Naive thymus-derived CD4-positive, alpha-beta T cell (primary cell): Measurements from ENCODE around the gene STX12. TPM values are rescaled to one million over a fixed set of nuclear protein-coding genes. Genes with fewer than 3 reads are reported as not detected.
A peak's percentile ranks its signal among the peaks of the same experiment; 100 is the strongest.

ENCODE experiments used
- ATAC-seq: fragments of 150-1000 bp; cut with Tn5 transposase; 2 replicates; pipeline ENCODE4 v1.10.0; 2021; ENCODE audit warnings: mild to moderate bottlenecking, moderate library complexity
- CTCF ChIA-PET: fragments of 350-600 bp; sonication (Branson Sonifier 250); formaldehyde crosslinking; loops from one replicate; lab custom pipeline; 2021; ENCODE audit warnings: antibody characterized with exemption; lab: Charles Lee
- POLR2A ChIA-PET: fragments of 350-600 bp; sonication (Branson Sonifier 250); formaldehyde crosslinking; loops from one replicate; lab custom pipeline; 2021; ENCODE audit warnings: antibody characterized with exemption, inconsistent platforms; lab: Charles Lee
- DNase-seq, 9 donors: peaks; one replicate each; pipeline versions ENCODE4 v3.0.0 to v3.0.0-alpha.2; 2020 to 2022; ENCODE audit warnings: mixed read lengths in 1 of 9
- H3K27ac ChIP-seq: one replicate; pipeline ENCODE4 v1.7.0; 2013; ENCODE audit warnings: mild to moderate bottlenecking, low read depth, low read length, moderate library complexity
- H3K27me3 ChIP-seq, 2 donors: one replicate each; pipeline ENCODE4 v1.7.0; 2013; ENCODE audit warnings: low read length in 2 of 2, mild to moderate bottlenecking in 2 of 2, moderate library complexity in 2 of 2; ENCODE audit not compliant: control insufficient read depth in 2 of 2, insufficient read depth in 2 of 2
- H3K36me3 ChIP-seq, 3 experiments: 1 replicate in 2 of 3; 2 replicates in 1 of 3; pipeline ENCODE4 v1.7.0; 2013; ENCODE audit warnings: low read length in 3 of 3, mild to moderate bottlenecking in 3 of 3, moderate library complexity in 1 of 3; ENCODE audit not compliant: insufficient read depth in 3 of 3, control insufficient read depth in 2 of 3
- H3K4me1 ChIP-seq, 2 donors: one replicate each; pipeline ENCODE4 v1.7.0; 2013; ENCODE audit warnings: low read length in 2 of 2, mild to moderate bottlenecking in 2 of 2, moderate library complexity in 1 of 2; ENCODE audit not compliant: control insufficient read depth in 2 of 2, insufficient read depth in 2 of 2
- H3K4me3 ChIP-seq: 2 replicates; pipeline ENCODE4 v1.7.0; 2013; ENCODE audit warnings: mild to moderate bottlenecking, low read length
- H3K9me3 ChIP-seq, 3 experiments: 1 replicate in 2 of 3; 2 replicates in 1 of 3; pipeline ENCODE4 v1.7.0; 2013; ENCODE audit warnings: low read length in 3 of 3; ENCODE audit not compliant: control insufficient read depth in 2 of 3
- H3K27ac Mint-ChIP-seq, 9 donors: one replicate each; pipeline ENCODE4 v1.8.0; 2020 to 2022; ENCODE audit warnings: mixed read lengths in 9 of 9, mild to moderate bottlenecking in 8 of 9, moderate library complexity in 5 of 9, inconsistent platforms in 2 of 9
- H3K27me3 Mint-ChIP-seq, 5 donors: one replicate each; pipeline ENCODE4 v1.8.0; 2021 to 2022; ENCODE audit warnings: mixed read lengths in 5 of 5, mild to moderate bottlenecking in 1 of 5
- H3K36me3 Mint-ChIP-seq, 5 donors: one replicate each; pipeline ENCODE4 v1.8.0; 2020 to 2022; ENCODE audit warnings: mixed read lengths in 5 of 5, mild to moderate bottlenecking in 3 of 5, inconsistent platforms in 1 of 5
- H3K4me1 Mint-ChIP-seq, 7 donors: one replicate each; pipeline ENCODE4 v1.8.0; 2020 to 2022; ENCODE audit warnings: mixed read lengths in 7 of 7, mild to moderate bottlenecking in 3 of 7, inconsistent platforms in 1 of 7
- H3K4me3 Mint-ChIP-seq, 10 donors: one replicate each; pipeline ENCODE4 v1.8.0; 2020 to 2022; ENCODE audit warnings: mild to moderate bottlenecking in 10 of 10, mixed read lengths in 10 of 10, moderate library complexity in 6 of 10, inconsistent platforms in 2 of 10
- H3K9me3 Mint-ChIP-seq, 11 donors: one replicate each; pipeline ENCODE4 v1.8.0; 2020 to 2022; ENCODE audit warnings: mixed read lengths in 11 of 11, mild to moderate bottlenecking in 4 of 11, inconsistent platforms in 1 of 11, moderate library complexity in 1 of 11
- intact Hi-C, 2 donors: fragments of 100-400 bp; cut with micrococcal nuclease; formaldehyde crosslinking; loops; one replicate each; pipeline ENCODE4 v1.15.1; 2023
- polyA plus RNA-seq, 2 donors: library from polyadenylated mRNA; unstranded; fragments of 300-500 nt; fragmentation: Illumina TruSeq; gene quantifications; one replicate each; pipeline ENCODE4 v1.2.3, GENCODE V29; 2021
- total RNA-seq, 6 experiments: library from RNA in 5 of 6; stranded (reverse) in 5 of 6; gene quantifications; 1 replicate in 5 of 6; 2 replicates in 1 of 6; pipeline ENCODE4 v1.2.3 and lab custom pipeline; 2021 to 2026

STX12 gene
- total RNA-seq (10 to 100 TPM; 23.9 to 38.7 (median 28.9) TPM), polyA plus RNA-seq (10 to 100 TPM in 1 of 2 donors, 1 to 10 TPM in 1; 9.3 to 11.2 TPM), total RNA-seq (lab: John Stamatoyannopoulos, UW) (20.2 reads per million, percentile 50 among the genes with 10 or more reads in this experiment)

DNA sequence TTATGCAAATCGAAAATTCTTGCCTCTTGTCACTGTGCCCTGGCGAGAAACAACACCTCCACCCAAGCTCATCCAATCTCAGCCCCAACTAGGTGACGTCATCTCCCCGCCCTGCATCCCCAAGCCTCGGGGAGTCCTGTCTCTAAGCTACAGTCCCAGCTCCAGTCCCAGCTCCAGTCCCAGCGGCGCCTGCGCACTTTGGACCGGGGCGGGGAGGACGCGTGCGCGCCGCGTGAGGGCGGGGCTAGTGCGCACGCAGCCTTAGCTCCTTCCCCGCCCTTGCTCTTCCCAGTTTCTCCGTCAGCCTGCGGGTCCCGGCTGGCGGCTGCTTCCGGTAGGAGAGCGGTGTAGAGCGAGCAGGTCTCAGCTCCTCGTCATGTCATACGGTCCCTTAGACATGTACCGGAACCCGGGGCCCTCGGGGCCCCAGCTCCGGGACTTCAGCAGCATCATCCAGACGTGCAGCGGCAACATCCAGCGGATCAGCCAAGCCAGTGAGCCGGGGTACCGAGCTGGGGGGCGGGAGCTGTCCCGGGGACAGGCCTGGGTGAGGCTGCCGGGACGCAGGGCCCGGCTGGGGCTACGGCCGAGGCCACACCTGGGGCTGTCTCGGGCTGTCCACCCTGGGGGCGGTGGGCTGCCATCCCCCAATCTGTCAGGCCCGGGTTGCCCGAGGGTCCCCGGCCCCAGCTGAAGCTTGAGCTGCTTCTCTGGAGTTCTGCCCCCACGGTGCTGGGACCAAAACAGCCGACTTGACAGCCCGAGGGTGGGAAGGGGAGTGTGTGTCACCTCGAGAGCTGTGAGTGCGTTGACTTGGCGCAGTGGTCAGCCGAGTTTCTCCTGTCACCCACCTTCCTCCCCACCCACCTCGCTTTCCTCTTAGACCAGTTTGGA, at the start of gene STX12:
Gene STX12 (plus strand): TSS at position 288 of the 894 bp plus-strand sequence. CDS start 89 bp downstream, at position 377.
- ChIA-PET POLR2A (interaction anchor here (0.5 to 2.0 kb wide), 11 partner anchors 9 to 1409 kb away, joined by 3 to 13 read pairs (median 4); partner anchors contain the start of genes FAM76A, IFI6, PPP1R8 and SRSF4), CTCF (interaction anchor here (0.5 to 1.6 kb wide), 10 partner anchors 8 to 384 kb away, joined by 3 to 8 read pairs (median 3); partner anchors contain the start of gene PPP1R8)
- Mint-ChIP-seq H3K4me1 (peaks cover 26 to 43% (median 37%) of the 10 kb centered on the region in 7 donors), H3K27ac (peak within 1 kb of the TSS; percentile 90 to 99 (median 96)), H3K4me3 (peak within 1 kb of the TSS; percentile 84 to 97 (median 94)), H3K36me3 (peaks cover 0 to 10% (median 6%) of the 10 kb centered on the region in 5 donors), H3K9me3 (peaks cover 0 to 1% (median 0%) of the 10 kb centered on the region in 11 donors), H3K27me3 (no peaks in the 10 kb centered on the region)
- Histone ChIP-seq H3K4me1 (peaks cover 10 to 13% of the 10 kb centered on the region in 2 donors), H3K27ac (peak within 1 kb of the TSS; percentile 94), H3K9me3 (no peaks in the 10 kb centered on the region), H3K4me3 (peak within 1 kb of the TSS; percentile 97), H3K27me3 (no peaks in the 10 kb centered on the region), H3K36me3 (peaks cover 0 to 5% (median 0%) of the 10 kb centered on the region in 3 experiments)
- peak; percentile 96 for ATAC-seq
- intact Hi-C loops, result loop anchor here (1.0 to 10.0 kb wide), 10 partner anchors 48 to 896 kb away; partner anchors contain the start of genes FAM76A (in 2 of the 2), IFI6 (in 2 of the 2), PPP1R8 (in 2 of the 2) and AHDC1 (in 1 of the 2)
- peak; percentile 97 to 100 (median 98) for DNase-seq

DNA sequence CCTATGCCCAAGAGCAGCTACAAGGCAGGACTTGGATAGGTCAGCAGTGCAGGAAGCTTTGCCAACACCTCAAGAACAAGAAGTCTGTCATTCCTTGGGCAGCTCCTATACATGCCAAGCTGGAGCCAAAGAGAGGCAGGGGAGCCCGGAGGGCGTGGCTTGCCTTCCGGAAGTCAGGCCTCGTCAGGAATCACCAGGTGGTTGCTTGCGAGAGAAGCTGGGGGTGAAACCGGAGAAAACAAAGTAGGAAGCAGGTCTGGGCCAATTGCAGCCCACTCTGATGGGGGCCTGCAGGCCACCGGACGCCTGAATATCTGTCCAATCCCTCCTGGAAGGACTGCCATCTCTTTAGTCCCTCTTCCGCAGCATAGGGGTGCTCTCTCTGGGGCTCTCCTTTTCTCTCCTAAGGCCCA, 48.1 kb upstream of the STX12 start:
- CTCF ChIA-PET, result interaction anchor here (0.7 to 2.0 kb wide), 7 partner anchors 54 to 219 kb away, joined by 3 to 12 read pairs (median 3); no protein-coding TSS in a partner anchor
- peaks cover 0 to 4% (median 0%) of the 10 kb centered on the region in 5 donors for H3K27me3 Mint-ChIP-seq
- H3K36me3 ChIP-seq, result peaks cover 0 to 5% (median 0%) of the 10 kb centered on the region in 3 experiments
- intact Hi-C loops, result loop anchor here (1.0 to 5.0 kb wide), 13 partner anchors 48 to 857 kb away; partner anchors contain the start of genes EYA3 (in 2 of the 2), IFI6 (in 2 of the 2), PPP1R8 (in 2 of the 2) and STX12 (in 2 of the 2)
- H3K36me3 Mint-ChIP-seq, result peaks cover 4 to 13% (median 6%) of the 10 kb centered on the region in 5 donors
- peaks cover 7 to 17% of the 10 kb centered on the region in 2 donors for H3K4me1 ChIP-seq
- peaks cover 9 to 34% (median 23%) of the 10 kb centered on the region in 7 donors for H3K4me1 Mint-ChIP-seq
- no peaks in the 10 kb centered on the region for H3K9me3 Mint-ChIP-seq
- peak in 2 of 9 donors; percentile 4 to 29 for DNase-seq
- peak overlapping the region; percentile 67 for H3K4me3 ChIP-seq
- ATAC-seq, result no peak
- H3K4me3 Mint-ChIP-seq, result peak overlapping the region; percentile 86 to 93 (median 90)
- POLR2A ChIA-PET, result interaction anchor here (0.6 to 2.1 kb wide), 10 partner anchors 13 to 943 kb away, joined by 3 to 15 read pairs (median 4); partner anchors contain the start of genes GMEB1, IFI6 and STX12
- peak overlapping the region; percentile 88 for H3K27ac ChIP-seq
- no peaks in the 10 kb centered on the region for H3K9me3 ChIP-seq
- H3K27ac Mint-ChIP-seq, result peak overlapping the region; percentile 93 to 100 (median 98)
- H3K27me3 ChIP-seq, result no peaks in the 10 kb centered on the region

GRCh38 chr1:27725374-27726172, 47.4 kb upstream of the STX12 start, which contains the start of gene FAM76A:
FAM76A (plus strand) TSS chr1:27725961; CDS start chr1:27726081, 120 bp downstream.
- Mint-ChIP-seq H3K4me3 (peak within 1 kb of the TSS; percentile 86 to 93 (median 90)), H3K4me1 (peaks cover 9 to 35% (median 28%) of the 10 kb centered on the region in 7 donors), H3K36me3 (peaks cover 4 to 13% (median 7%) of the 10 kb centered on the region in 5 donors), H3K9me3 (no peaks in the 10 kb centered on the region), H3K27ac (peak within 1 kb of the TSS; percentile 93 to 100 (median 98)), H3K27me3 (no peaks in the 10 kb centered on the region)
- intact Hi-C loops, result loop anchor here (1.0 to 5.0 kb wide), 13 partner anchors 48 to 857 kb away; partner anchors contain the start of genes EYA3 (in 2 of the 2), IFI6 (in 2 of the 2), PPP1R8 (in 2 of the 2) and STX12 (in 2 of the 2)
- H3K36me3 ChIP-seq, result peaks cover 0 to 9% (median 0%) of the 10 kb centered on the region in 3 experiments
- H3K27ac ChIP-seq, result peak within 1 kb of the TSS; percentile 91
- H3K9me3 ChIP-seq, result no peaks in the 10 kb centered on the region
- no peaks in the 10 kb centered on the region for H3K27me3 ChIP-seq
- peak within 1 kb of the TSS; percentile 77 for H3K4me3 ChIP-seq
- POLR2A ChIA-PET, result interaction anchor here (0.6 to 2.1 kb wide), 15 partner anchors 12 to 957 kb away, joined by 3 to 15 read pairs (median 3); partner anchors contain the start of genes GMEB1, IFI6 and STX12
- H3K4me1 ChIP-seq, result peaks cover 7 to 17% of the 10 kb centered on the region in 2 donors
- CTCF ChIA-PET, result interaction anchor here (0.6 to 2.0 kb wide), 9 partner anchors 55 to 469 kb away, joined by 3 to 12 read pairs (median 3); no protein-coding TSS in a partner anchor
- ATAC-seq (peak; percentile 97), DNase-seq (peak; percentile 97 to 100 (median 99))

- Mint-ChIP-seq H3K27ac (peak overlapping the region in 8 of 9 donors; percentile 28 to 92 (median 82)), H3K4me1 (peaks cover 9 to 40% (median 30%) of the 10 kb centered on the region in 7 donors), H3K4me3 (peak overlapping the region; percentile 80 to 93 (median 86)), H3K36me3 (peaks cover 4 to 18% (median 11%) of the 10 kb centered on the region in 5 donors), H3K9me3 (no peaks in the 10 kb centered on the region), H3K27me3 (no peaks in the 10 kb centered on the region)
- ChIA-PET POLR2A (interaction anchor here (0.6 to 2.1 kb wide), 10 partner anchors 45 to 956 kb away, joined by 3 to 15 read pairs (median 4); partner anchors contain the start of genes GMEB1, IFI6 and STX12), CTCF (interaction anchor here (0.6 to 2.0 kb wide), 6 partner anchors 57 to 470 kb away, joined by 3 to 12 read pairs (median 3); no protein-coding TSS in a partner anchor)
- Histone ChIP-seq H3K27me3 (no peaks in the 10 kb centered on the region), H3K27ac (peak overlapping the region; percentile 91), H3K4me1 (peaks cover 7 to 17% of the 10 kb centered on the region in 2 donors), H3K4me3 (peak overlapping the region; percentile 77), H3K36me3 (peaks cover 0 to 9% (median 0%) of the 10 kb centered on the region in 3 experiments), H3K9me3 (no peaks in the 10 kb centered on the region)
- intact Hi-C loops, result loop anchor here (5.0 kb wide), 3 partner anchors 199 to 856 kb away; no protein-coding TSS in a partner anchor
- DNase-seq, result peak in 2 of 9 donors; percentile 37 to 59
- no peak for ATAC-seq
Observed at GRCh38 chr1:27726173-27727044, 46.6 kb upstream of the STX12 start.
